Activated T-helper 2 cell treated with anti-CD3 and anti-CD28 coated beads, Interferon-gamma antibody, Interleukin-2, Interleukin-4, amounts not matched to agents 10 μg/mL and 5 μg/mL and 100 μg/mL, durations not matched to agents 14 hours and 24 hours and 36 hours (primary cell): ENCODE measurements around the gene HIRA. TPM values are rescaled to one million over a fixed set of nuclear protein-coding genes. Genes with fewer than 3 reads are reported as not detected.

Experiments
- DNase-seq: peaks from one replicate; pipeline ENCODE4 v3.0.0; 2021; ENCODE audit warnings: low spot score
- H3K27ac Mint-ChIP-seq: one replicate; pipeline ENCODE4 v1.8.0; 2021; ENCODE audit warnings: mixed read lengths
- H3K27me3 Mint-ChIP-seq: one replicate; pipeline ENCODE4 v1.8.0; 2021; ENCODE audit warnings: low read depth, mixed read lengths
- H3K36me3 Mint-ChIP-seq: one replicate; pipeline ENCODE4 v1.8.0; 2021; ENCODE audit warnings: low read depth, mixed read lengths
- H3K4me1 Mint-ChIP-seq: one replicate; pipeline ENCODE4 v1.8.0; 2021; ENCODE audit warnings: low read depth, mixed read lengths
- H3K4me3 Mint-ChIP-seq: one replicate; pipeline ENCODE4 v1.8.0; 2021; ENCODE audit warnings: low read depth, mild to moderate bottlenecking, moderate library complexity, mixed read lengths
- H3K9me3 Mint-ChIP-seq: one replicate; pipeline ENCODE4 v1.8.0; 2021; ENCODE audit warnings: mixed read lengths
- intact Hi-C: fragments of 100-400 bp; cut with micrococcal nuclease; formaldehyde crosslinking; loops from one replicate; pipeline ENCODE4 v1.15.1; 2023
- total RNA-seq: library from RNA; stranded (reverse); gene quantifications from 2 replicates; pipeline ENCODE4 v1.2.3, GENCODE V29; 2022

Gene HIRA
- total RNA-seq, 1 donor from 2014 or later, result 36.0 TPM

- Mint-ChIP-seq H3K27me3 (no peaks in the 10 kb centered on the region), H3K9me3 (no peaks in the 10 kb centered on the region), H3K27ac (no peak overlapping the region), H3K36me3 (peaks cover 54% of the 10 kb centered on the region), H3K4me3 (no peak overlapping the region), H3K4me1 (no peaks in the 10 kb centered on the region)
- intact Hi-C loops, result no loop called here
- no peak for DNase-seq
Measured at GRCh38 chr22:19359554-19360299, 71.8 kb downstream of the HIRA start.

DNA sequence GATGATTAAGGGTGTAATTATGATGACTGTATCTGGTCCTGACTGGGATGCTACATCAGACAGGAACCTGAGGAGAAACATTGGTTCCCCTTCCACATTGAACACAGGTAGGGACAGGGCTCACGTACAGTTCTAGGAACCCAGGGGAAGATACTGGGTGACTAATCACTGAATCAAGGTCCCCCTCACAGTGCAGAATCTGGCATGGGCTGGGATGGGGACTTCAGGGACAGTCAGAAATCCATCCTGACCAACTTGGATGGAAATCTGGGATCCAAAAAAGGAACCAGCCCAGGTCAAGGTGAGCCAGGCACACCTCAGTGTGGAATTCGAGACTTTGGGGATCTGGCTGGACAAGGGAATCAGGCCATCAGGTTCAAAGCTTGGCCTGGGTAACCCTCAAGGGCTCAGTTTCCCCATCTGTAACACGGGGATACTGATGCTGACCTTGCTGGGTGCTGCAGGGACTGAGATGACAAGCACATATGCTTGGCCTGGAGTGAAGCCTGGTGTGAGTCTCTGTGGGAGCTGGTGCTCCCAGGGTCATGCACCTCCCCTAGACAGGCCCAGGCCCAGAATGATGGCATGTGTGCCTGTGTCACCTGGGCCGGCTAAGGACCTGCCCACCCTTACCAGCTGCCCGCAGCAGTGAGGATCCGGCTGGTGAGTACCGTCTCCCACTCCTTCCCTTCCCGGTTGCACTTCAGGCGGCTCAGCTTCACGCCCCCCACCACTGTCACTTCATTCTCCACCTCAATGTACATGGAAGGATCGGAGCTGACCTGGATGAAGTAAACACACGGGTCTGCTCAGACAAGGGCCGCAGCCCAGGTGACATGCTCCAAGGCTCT is 72.6 kb downstream of the HIRA start:
- H3K27ac Mint-ChIP-seq, result no peak overlapping the region
- H3K27me3 Mint-ChIP-seq, result no peaks in the 10 kb centered on the region
- intact Hi-C loops, result no loop called here
- no peaks in the 10 kb centered on the region for H3K9me3 Mint-ChIP-seq
- H3K36me3 Mint-ChIP-seq, result peaks cover 51% of the 10 kb centered on the region
- DNase-seq, result no peak
- no peak overlapping the region for H3K4me3 Mint-ChIP-seq
- H3K4me1 Mint-ChIP-seq, result no peaks in the 10 kb centered on the region

- intact Hi-C loops, result no loop called here
- Mint-ChIP-seq H3K9me3 (no peaks in the 10 kb centered on the region), H3K36me3 (peaks cover 50% of the 10 kb centered on the region), H3K27ac (no peak overlapping the region), H3K4me3 (no peak overlapping the region), H3K4me1 (no peaks in the 10 kb centered on the region), H3K27me3 (no peaks in the 10 kb centered on the region)
- no peak for DNase-seq
Measured at GRCh38 chr22:19358195-19358594, 73.3 kb downstream of the HIRA start.

DNA sequence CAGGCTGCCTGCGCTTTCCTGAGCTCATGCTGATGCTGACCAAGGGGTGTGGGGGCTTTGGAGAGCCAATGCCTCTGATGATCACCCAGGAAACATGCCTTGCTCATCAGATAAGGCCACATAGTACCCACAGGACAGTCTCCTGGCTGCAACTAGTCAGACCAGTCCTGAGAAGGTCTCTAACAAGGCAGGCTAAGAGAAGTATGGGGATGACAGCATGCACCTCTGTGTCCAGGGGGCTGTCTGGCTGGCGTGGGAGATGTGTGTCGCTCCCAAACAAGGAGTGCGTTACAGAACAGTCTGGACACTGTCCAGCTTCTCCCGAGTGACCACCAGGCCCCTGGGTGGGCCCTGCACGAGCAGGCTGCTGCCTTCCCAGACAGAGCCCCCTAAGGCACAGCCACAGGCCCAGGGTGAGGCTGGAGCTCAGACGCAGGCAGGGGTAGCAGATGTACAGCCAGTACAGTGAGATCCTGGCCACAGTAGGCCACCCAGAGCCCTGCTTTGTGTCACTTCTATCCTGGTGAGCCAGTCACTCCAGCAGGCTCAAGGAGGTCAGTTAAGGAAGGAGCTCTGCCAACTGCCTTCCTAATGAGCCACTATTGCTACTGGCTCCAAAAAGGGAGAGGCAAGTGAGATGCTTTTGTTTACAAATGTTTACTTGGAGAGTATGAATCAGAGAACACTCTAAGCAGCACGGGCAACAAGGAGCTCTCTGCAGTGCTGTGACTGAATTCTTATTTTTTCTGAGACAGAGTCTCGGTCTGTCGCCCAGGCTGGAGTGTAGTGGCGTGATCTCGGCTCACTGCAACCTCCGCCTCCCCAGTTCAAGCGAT is 74.0 kb downstream of the HIRA start:
- H3K4me1 Mint-ChIP-seq, result no peaks in the 10 kb centered on the region
- no peaks in the 10 kb centered on the region for H3K27me3 Mint-ChIP-seq
- DNase-seq, result no peak
- H3K27ac Mint-ChIP-seq, result no peak overlapping the region
- H3K36me3 Mint-ChIP-seq, result peaks cover 50% of the 10 kb centered on the region
- no peak overlapping the region for H3K4me3 Mint-ChIP-seq
- intact Hi-C loops, result no loop called here
- H3K9me3 Mint-ChIP-seq, result no peaks in the 10 kb centered on the region

DNA sequence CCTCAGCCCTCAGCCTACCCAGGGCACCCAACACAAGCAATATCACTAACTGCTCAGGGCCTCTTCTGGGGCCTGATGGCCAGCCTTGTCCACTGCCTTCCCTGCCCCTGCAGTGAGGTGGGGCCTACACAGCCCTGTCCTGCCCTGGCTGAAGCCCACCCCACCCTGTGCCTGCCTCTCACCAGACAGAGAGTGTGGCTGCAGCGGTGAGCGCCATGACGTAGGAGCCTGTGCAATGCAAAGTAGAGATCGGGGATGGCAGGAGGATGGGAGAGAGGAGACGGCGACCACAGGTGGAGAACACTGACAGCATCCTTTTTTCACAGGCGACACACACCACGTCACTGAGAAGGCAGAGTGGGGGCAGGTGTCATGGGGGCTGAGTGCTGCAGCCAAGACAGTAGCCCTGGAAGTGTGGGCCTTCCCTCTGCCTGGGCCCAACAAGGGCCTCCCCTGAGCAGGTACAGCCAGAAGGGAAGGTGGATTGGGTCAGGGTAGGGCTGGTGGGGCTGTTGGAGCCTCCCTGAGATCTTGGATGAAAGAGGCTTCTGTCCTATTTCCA is 74.7 kb downstream of the HIRA start:
- intact Hi-C loops, result no loop called here
- DNase-seq, result no peak
- no peaks in the 10 kb centered on the region for H3K4me1 Mint-ChIP-seq
- H3K36me3 Mint-ChIP-seq, result peaks cover 51% of the 10 kb centered on the region
- no peak overlapping the region for H3K4me3 Mint-ChIP-seq
- H3K27me3 Mint-ChIP-seq, result no peaks in the 10 kb centered on the region
- H3K27ac Mint-ChIP-seq, result no peak overlapping the region
- H3K9me3 Mint-ChIP-seq, result no peaks in the 10 kb centered on the region

DNA sequence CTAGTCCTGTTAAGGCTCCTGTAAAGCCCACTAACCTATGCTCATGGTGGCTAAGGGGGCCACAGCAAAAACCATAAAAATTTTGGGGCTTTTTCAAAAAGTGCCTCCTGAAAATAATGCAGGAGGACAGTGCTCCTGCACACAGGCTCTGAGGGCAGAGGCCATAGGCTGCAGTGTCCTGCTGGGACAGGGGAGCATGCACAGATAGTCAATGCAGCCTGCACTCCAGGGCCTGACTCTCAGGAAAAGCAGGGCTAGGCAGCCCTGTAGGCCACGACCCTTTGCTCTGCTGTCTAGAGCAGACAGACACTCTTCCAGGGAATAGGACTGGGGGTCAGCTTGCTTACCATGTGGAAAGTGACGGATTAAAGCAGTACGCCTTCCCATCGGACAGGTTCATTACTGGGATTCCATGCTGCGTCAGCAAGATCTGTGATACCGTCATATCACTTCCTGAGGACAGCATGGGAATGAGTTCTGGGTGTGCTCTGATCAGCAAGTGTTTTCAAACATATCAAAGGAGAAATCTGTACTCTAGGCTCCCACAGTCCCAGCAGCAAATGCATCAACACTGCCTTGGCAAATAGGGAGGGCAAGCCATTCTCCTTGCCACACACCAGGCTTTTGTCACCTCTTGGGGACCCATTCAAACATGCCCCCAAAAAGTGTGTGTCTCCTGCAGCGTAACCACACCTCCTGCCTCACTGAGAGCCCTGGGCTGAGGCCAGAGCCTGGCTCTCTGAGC is 75.9 kb downstream of the HIRA start:
- Mint-ChIP-seq H3K9me3 (no peaks in the 10 kb centered on the region), H3K4me3 (no peak overlapping the region), H3K36me3 (peaks cover 51% of the 10 kb centered on the region), H3K27ac (no peak overlapping the region), H3K27me3 (no peaks in the 10 kb centered on the region), H3K4me1 (no peaks in the 10 kb centered on the region)
- intact Hi-C loops, result no loop called here
- DNase-seq, result no peak

GRCh38 chr22:19354201-19354600 is 77.3 kb downstream of the HIRA start:
- H3K27ac Mint-ChIP-seq, result no peak overlapping the region
- H3K4me1 Mint-ChIP-seq, result no peaks in the 10 kb centered on the region
- no peaks in the 10 kb centered on the region for H3K9me3 Mint-ChIP-seq
- intact Hi-C loops, result no loop called here
- H3K4me3 Mint-ChIP-seq, result no peak overlapping the region
- no peak for DNase-seq
- H3K27me3 Mint-ChIP-seq, result no peaks in the 10 kb centered on the region
- peaks cover 60% of the 10 kb centered on the region for H3K36me3 Mint-ChIP-seq

DNA sequence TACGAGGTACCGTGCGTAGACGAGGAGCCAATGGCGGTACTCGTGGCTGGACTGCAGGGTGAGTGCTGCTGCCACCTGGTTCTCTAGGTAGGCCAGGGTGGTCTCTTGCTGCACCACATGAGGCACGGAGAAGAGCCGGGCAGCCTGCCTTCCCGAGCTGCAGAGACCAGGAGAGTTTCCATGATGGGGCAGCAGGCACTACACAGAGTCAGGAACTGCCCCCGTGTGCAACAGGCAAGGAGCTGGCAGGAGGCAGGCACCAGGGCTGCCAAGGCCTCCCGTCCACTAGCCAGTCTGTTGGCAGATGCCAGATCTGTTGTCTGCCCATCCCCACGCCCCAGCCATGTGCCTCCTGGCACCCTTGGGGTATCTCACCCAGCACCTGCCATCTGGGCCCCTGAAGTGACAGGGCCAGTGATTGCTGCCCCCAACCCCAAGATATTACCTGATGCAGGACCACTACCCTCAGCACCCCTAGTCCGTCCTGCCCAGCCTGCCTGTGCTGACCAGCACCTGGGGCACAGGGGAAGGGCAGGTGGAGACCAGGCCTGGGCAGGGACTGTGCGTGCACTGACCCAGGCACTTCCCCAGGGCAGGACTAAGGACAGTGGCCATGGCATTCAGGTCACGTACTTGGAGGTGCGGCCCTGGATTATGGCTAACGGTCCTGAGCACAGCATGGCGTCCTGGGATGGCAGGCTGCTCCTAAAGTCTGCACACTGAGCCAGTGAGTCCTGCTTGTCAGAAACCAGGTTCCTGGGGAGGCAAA is 78.0 kb downstream of the HIRA start:
- intact Hi-C loops, result no loop called here
- DNase-seq, result no peak
- Mint-ChIP-seq H3K27me3 (no peaks in the 10 kb centered on the region), H3K27ac (no peak overlapping the region), H3K36me3 (peaks cover 56% of the 10 kb centered on the region), H3K4me1 (no peaks in the 10 kb centered on the region), H3K9me3 (no peaks in the 10 kb centered on the region), H3K4me3 (no peak overlapping the region)

DNA sequence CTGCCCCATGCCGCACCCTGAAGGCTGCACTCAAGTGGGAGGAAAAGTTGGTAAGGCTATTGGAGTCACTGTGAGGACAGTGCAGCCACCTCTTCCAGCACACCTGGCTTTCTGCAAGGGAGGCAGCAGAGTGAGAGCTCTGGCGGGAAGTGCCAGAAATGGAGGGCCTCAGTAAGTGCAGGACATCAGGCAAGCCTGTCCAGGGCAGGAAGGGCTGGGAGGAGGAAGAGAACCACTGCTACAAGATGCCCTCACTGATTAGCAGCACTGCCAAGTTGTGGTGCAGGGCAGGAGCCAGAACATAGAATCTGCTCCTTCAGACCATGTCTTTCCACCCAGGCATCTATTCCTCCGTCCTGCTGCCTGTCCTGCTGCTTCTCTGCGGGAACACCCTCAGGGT is 78.8 kb downstream of the HIRA start:
- H3K9me3 Mint-ChIP-seq, result no peaks in the 10 kb centered on the region
- peaks cover 54% of the 10 kb centered on the region for H3K36me3 Mint-ChIP-seq
- no peak overlapping the region for H3K27ac Mint-ChIP-seq
- H3K27me3 Mint-ChIP-seq, result no peaks in the 10 kb centered on the region
- intact Hi-C loops, result no loop called here
- H3K4me3 Mint-ChIP-seq, result no peak overlapping the region
- DNase-seq, result no peak
- H3K4me1 Mint-ChIP-seq, result no peaks in the 10 kb centered on the region

GRCh38 chr22:19352217-19352616 is 79.3 kb downstream of the HIRA start:
- no peak for DNase-seq
- H3K36me3 Mint-ChIP-seq, result peaks cover 52% of the 10 kb centered on the region
- H3K27ac Mint-ChIP-seq, result no peak overlapping the region
- H3K27me3 Mint-ChIP-seq, result no peaks in the 10 kb centered on the region
- intact Hi-C loops, result no loop called here
- H3K4me1 Mint-ChIP-seq, result no peaks in the 10 kb centered on the region
- no peaks in the 10 kb centered on the region for H3K9me3 Mint-ChIP-seq
- no peak overlapping the region for H3K4me3 Mint-ChIP-seq

DNA sequence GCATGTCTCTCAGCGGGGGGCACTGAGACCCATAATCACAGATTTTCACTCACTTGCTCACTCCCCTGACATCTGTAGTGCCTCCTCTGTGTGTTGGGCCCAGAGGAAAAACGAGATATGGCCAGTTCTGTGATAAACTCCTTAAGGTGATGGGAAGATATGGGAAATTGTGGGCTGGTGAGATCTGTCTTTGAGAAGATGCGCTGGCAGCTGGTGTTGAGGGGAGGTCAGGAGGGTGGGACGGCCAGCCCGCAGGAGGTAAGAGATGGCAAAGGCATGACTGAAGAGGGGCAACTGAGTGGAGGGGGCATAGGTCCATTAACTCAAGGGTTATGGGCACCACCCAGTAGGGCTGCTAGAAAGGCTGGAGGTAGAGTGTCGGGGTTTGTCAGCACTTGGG is 79.9 kb downstream of the HIRA start:
- intact Hi-C loops, result no loop called here
- no peak overlapping the region for H3K4me3 Mint-ChIP-seq
- H3K9me3 Mint-ChIP-seq, result no peaks in the 10 kb centered on the region
- H3K27ac Mint-ChIP-seq, result no peak overlapping the region
- no peak for DNase-seq
- peaks cover 53% of the 10 kb centered on the region for H3K36me3 Mint-ChIP-seq
- H3K27me3 Mint-ChIP-seq, result no peaks in the 10 kb centered on the region
- H3K4me1 Mint-ChIP-seq, result no peaks in the 10 kb centered on the region
